ENCODE results near the gene LCLAT1. TPM values are rescaled to one million over a fixed set of nuclear protein-coding genes. Genes with fewer than 3 reads are reported as not detected.
"Not testable (repeated sequence)": the region's sequence is repeated elsewhere in the genome, so short reads cannot be mapped to it uniquely, and the experiment has no call there.

Gene LCLAT1
- total RNA-seq, 1 donor from 2014 or later: 26.7 TPM

- no peak overlapping the region for H3K4me3 ChIP-seq (ENCODE audit: low read depth, low read length)
- DNase-seq (ENCODE audit: low read depth): no peak
- H3K36me3 ChIP-seq (ENCODE audit: control insufficient read depth, insufficient read depth, low read length): no peaks in the 10 kb centered on the region
- TF ChIP-seq CTCF (IDR thresholded peaks at IDR 0.05; ENCODE audit: insufficient read depth, low read length, poor library complexity, severe bottlenecking): no peak
- H3K27me3 ChIP-seq (ENCODE audit: control insufficient read depth, insufficient read depth, low read length): no peaks in the 10 kb centered on the region
These were observed 154.3 kb downstream of the LCLAT1 start for GRCh38 chr2:30601375-30601774.

GRCh38 chr2:30605197-30605596 is 158.2 kb downstream of the LCLAT1 start:
- H3K27me3 ChIP-seq (ENCODE audit: control insufficient read depth, insufficient read depth, low read length): no peaks in the 10 kb centered on the region
- H3K36me3 ChIP-seq (ENCODE audit: control insufficient read depth, insufficient read depth, low read length): no peaks in the 10 kb centered on the region
- no peak overlapping the region for H3K4me3 ChIP-seq (ENCODE audit: low read depth, low read length)
- no peak for DNase-seq (ENCODE audit: low read depth)
- TF ChIP-seq CTCF (IDR thresholded peaks at IDR 0.05; ENCODE audit: insufficient read depth, low read length, poor library complexity, severe bottlenecking): no peak

- Histone ChIP-seq H3K36me3 (ENCODE audit: control insufficient read depth, insufficient read depth, low read length) (no peaks in the 10 kb centered on the region), H3K27me3 (ENCODE audit: control insufficient read depth, insufficient read depth, low read length) (no peaks in the 10 kb centered on the region), H3K4me3 (ENCODE audit: low read depth, low read length) (no peak overlapping the region)
- TF ChIP-seq CTCF (IDR thresholded peaks at IDR 0.05; ENCODE audit: insufficient read depth, low read length, poor library complexity, severe bottlenecking): no peak
- no peak for DNase-seq (ENCODE audit: low read depth)
These were observed 161.6 kb downstream of the LCLAT1 start for GRCh38 chr2:30608643-30609042.

GRCh38 chr2:30611583-30611982 is 164.5 kb downstream of the LCLAT1 start:
- no peaks in the 10 kb centered on the region for H3K27me3 ChIP-seq (ENCODE audit: control insufficient read depth, insufficient read depth, low read length)
- no peak overlapping the region for H3K4me3 ChIP-seq (ENCODE audit: low read depth, low read length)
- no peaks in the 10 kb centered on the region for H3K36me3 ChIP-seq (ENCODE audit: control insufficient read depth, insufficient read depth, low read length)
- no peak for TF ChIP-seq CTCF (IDR thresholded peaks at IDR 0.05; ENCODE audit: insufficient read depth, low read length, poor library complexity, severe bottlenecking)
- DNase-seq (ENCODE audit: low read depth): no peak

GRCh38 chr2:30612371-30612770 is 165.3 kb downstream of the LCLAT1 start:
- DNase-seq (ENCODE audit: low read depth): no peak
- no peak for TF ChIP-seq CTCF (IDR thresholded peaks at IDR 0.05; ENCODE audit: insufficient read depth, low read length, poor library complexity, severe bottlenecking)
- no peaks in the 10 kb centered on the region for H3K27me3 ChIP-seq (ENCODE audit: control insufficient read depth, insufficient read depth, low read length)
- H3K36me3 ChIP-seq (ENCODE audit: control insufficient read depth, insufficient read depth, low read length): no peaks in the 10 kb centered on the region
- no peak overlapping the region for H3K4me3 ChIP-seq (ENCODE audit: low read depth, low read length)

GRCh38 chr2:30613001-30613400 is 166.0 kb downstream of the LCLAT1 start:
- no peak for TF ChIP-seq CTCF (IDR thresholded peaks at IDR 0.05; ENCODE audit: insufficient read depth, low read length, poor library complexity, severe bottlenecking)
- no peak overlapping the region for H3K4me3 ChIP-seq (ENCODE audit: low read depth, low read length)
- DNase-seq (ENCODE audit: low read depth): no peak
- no peaks in the 10 kb centered on the region for H3K27me3 ChIP-seq (ENCODE audit: control insufficient read depth, insufficient read depth, low read length)
- no peaks in the 10 kb centered on the region for H3K36me3 ChIP-seq (ENCODE audit: control insufficient read depth, insufficient read depth, low read length)

- not testable (repeated sequence) for DNase-seq (ENCODE audit: low read depth); H3K4me3 ChIP-seq (ENCODE audit: low read depth, low read length); H3K27me3 ChIP-seq (ENCODE audit: control insufficient read depth, insufficient read depth, low read length); H3K36me3 ChIP-seq (ENCODE audit: control insufficient read depth, insufficient read depth, low read length)
These were observed 167.2 kb downstream of the LCLAT1 start for GRCh38 chr2:30614227-30614626.
